ENCODE data around the gene KCNMA1.

The KCNMA1 gene

DNA sequence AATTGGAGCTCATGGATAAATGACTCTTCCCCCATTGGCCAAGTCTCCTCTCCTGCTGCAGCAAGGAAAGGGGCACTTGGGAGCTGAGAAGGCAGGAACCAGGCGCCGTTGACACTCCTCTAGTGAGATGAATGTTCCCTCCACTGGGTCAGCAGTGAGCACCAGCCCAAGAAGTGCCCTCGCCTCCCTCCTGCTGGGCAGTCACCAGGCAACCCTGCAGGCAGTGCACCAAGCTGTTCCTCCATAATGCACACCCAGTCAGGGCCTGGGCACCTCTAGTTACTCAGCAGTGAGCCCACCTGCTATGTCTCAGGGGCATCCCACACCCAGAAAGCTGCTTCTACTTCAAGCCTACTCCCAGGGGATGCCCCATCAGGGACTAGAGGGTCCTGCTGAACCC is 84.3 kb downstream of the KCNMA1 start:
- DNase-seq: no peak

DNA sequence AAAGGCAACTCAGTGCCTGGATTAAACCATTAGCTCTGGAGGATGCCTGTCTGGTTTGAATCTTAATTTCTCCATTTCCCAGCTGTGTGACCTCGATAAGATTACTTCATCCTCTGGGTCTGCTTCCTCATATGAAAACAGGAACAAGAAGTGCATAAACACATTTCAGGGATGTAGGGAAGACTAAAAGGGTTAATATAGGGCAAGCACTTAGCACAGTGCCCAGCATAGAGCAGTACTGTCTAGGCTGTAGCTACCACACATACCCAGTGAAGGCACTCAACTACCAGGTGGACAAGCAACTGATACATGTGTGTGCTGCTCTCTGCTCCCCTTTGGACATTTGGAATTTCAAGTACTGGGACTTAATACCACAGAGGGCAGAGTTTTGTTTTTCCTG is 85.4 kb downstream of the KCNMA1 start:
- no peak for DNase-seq

DNA sequence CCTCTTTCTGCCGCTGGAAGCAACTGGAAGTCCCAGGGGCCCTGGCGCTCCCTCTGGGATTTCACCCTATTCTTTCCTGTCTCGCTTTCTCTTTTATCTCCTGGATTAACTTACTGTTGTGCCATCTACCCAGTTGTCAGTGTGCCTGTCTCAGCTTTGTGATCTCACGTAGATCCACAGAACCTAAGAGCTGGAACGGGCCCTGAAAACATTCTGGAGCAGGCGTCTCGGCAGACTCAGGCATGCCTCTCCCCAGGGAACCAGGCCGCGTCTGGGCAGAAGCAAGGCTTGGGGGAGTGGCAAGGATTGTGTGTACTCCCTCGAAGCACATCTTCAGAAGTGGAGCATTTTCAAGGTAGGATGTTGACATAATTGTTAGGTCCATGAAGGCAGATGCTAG is 87.2 kb downstream of the KCNMA1 start:
- DNase-seq: no peak

DNA sequence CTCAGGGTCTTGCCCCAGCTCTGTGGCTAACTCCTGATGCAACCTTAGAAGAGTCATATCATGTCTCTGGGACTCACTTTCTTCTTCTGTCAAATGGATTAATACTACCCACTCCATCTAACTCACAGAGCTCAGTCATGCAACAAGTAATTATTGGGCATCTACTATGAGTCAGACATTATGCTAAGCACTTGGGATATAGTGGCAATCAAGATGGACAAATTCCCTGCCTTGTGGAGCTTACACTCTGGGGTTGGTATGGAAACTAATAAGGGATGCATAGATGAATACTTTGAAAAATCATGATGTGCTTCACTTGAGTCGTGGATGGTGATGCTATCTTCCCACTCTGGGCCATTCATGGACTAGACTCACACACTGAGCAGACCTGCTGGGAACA is 88.9 kb downstream of the KCNMA1 start:
- no peak for DNase-seq

DNA sequence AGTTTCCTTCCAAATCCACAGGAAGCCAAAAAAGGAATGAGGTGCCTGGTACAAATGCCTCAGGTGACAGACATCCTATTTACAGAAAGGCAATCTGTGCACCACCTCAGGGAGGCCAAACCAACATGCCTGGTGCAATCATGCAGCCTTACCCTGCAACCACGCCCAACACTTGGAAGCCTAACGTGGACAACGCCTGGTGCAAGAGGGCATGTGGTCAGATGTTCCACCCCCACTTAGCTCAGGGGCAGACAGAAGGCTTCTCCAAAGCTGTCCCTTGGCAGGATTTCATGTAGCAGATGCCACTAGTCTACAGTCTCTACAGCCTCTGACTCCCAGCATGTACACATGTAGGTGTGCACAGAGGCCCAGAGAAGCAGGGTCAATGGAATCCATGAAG is 89.5 kb downstream of the KCNMA1 start:
- no peak for DNase-seq

DNA sequence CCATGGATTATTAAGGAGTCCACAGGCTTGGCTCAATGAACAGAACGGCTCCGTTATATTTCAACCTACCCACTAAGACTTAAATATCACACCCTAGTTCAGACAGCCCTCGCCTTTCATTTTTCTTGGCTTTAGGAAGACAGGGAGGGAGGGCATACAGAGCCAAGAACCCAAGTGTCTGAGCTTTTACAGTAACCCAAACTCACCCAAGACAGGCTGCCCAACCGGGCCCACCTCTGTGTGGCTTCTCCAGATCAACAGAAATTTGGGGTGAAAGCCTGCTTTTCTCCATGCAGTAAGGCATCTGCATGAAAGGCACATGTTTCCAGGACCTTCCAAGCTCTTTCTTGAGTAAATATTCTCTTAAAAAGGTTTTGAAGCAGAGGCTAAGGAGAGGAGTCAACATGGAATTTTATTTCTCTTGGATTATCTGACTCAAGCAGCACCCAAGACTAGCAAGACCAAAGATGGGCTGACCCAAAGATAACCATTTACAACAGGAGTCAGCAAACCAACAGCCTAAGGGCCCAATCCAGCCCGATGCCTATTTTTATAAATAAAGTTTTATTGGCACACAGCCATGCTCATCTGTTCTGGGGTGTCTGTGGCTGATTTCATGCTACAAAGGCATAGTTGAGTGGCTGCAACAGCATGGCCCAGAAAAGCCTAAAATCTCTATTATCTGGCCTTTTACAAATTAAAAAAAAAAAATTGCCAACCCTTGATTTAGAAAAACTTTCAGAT is 90.1 kb downstream of the KCNMA1 start:
- no peak for DNase-seq

DNA sequence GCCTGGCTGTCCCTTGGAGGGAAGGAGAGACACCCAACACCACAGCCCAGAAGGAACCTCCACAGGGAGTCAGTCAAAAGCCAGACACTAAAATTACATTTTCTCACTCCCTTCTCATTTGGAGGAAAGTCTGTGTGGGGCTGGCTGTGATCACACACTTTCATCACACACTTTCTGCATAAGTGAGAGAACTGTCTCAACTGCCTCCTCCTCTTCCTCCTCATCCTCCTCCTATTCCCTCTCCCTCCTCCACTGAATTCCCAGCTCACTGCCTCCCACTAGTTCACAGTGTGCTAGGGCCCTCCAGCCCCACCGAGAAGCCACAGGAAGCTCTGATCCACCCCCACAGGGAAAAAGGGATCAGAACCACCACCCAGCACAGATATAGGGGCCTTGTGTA is 91.6 kb downstream of the KCNMA1 start:
- no peak for DNase-seq

DNA sequence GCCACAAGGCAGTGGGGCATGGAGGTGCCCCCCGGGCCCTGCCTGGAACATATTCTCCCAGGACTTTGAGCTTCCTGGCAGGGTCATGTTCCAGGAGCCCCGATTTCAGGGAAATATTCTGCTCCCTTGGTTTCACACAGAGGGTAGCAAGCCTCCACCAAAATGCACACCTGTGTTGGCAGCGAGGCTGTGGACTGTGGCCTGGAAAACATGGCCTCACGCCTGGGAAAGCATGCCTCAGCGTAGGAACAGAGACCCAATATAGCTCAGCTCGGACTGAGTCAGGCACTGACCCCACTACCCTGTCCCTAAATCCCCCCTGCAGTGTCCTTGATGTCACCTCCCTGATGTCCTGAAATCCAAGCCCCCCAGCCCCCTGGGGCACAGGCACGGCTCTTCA is 92.0 kb downstream of the KCNMA1 start:
- DNase-seq: no peak

DNA sequence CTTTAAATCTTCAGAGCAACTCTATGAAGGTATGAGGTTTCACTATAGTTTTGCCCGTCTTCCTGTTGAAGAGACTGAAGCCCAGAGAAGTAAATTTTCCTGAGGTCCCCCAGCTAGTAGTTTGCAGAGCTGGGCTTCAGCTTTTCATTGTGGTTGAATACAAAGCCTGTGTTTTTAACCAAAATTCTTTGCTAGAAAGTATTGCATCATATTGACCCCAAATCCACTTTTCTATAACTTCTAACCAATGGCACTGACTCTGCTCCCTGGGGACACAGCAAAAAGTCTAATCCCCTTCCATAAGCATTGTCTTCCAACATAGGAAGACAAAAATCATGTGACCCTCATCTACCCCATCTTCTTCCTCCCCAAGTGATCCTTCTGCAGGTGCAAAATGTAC is 93.0 kb downstream of the KCNMA1 start:
- DNase-seq: no peak

DNA sequence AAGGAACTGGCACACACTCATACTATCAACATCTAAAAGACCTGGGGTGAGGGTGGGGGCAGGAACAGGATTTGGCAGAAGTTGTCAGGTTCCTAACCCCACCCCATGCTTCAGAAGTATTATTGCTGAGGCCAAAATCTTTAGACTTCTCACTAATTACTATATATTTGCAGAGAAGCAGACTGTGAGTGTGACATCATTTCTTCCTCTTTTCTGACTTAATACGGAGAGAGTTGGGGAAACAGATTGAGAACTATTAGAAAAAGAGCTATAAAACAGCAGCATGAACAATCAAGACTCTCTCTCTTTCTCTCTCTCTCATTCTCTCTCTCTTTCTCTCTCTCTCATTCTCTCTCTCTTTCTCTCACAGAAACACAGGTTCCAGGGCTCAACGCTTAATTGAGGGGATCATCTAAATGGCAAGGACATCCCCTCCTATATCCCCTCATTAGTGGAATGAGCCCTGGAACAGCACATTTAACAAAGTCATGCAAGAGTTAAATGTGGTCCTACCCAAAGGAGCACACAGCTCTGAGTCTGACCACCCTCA is 94.8 kb downstream of the KCNMA1 start:
- DNase-seq: no peak

DNA sequence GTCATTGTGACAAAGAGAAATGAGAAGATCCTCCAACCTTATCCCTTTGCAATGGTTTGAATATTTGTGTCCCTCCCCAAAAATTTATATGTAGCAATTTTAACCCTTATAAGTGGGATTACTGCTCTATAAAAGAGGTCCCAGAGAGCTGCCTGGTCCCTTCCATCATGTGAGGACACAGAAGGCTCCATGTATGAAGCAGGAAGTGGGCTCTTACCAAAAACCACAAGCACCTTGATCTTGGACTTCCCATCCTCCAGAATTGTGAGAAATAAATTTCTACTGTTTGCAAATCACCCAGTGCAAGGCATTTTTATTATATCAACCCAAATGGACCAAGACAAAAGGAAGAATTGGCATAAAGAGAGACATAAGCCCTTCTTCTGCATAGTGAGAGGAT is 95.7 kb downstream of the KCNMA1 start:
- no peak for DNase-seq

DNA sequence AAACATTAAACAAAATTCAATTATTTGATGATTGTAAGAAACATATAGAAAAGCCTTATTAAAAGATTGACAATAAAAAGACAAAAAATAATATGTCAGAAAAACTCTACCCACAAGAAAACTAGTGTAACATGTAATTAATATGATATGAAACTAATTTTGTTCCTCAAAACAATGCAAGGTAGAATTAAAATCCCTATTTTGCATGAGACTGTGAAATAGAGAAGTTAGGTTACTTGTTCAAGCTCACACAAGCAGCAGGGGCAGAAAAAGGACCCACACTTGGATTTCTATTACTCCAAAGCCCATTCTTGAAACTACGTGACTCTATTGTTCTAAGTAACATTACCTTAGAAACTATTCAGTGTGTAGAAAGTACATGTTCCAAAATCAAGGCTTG is 96.4 kb downstream of the KCNMA1 start:
- no peak for DNase-seq

DNA sequence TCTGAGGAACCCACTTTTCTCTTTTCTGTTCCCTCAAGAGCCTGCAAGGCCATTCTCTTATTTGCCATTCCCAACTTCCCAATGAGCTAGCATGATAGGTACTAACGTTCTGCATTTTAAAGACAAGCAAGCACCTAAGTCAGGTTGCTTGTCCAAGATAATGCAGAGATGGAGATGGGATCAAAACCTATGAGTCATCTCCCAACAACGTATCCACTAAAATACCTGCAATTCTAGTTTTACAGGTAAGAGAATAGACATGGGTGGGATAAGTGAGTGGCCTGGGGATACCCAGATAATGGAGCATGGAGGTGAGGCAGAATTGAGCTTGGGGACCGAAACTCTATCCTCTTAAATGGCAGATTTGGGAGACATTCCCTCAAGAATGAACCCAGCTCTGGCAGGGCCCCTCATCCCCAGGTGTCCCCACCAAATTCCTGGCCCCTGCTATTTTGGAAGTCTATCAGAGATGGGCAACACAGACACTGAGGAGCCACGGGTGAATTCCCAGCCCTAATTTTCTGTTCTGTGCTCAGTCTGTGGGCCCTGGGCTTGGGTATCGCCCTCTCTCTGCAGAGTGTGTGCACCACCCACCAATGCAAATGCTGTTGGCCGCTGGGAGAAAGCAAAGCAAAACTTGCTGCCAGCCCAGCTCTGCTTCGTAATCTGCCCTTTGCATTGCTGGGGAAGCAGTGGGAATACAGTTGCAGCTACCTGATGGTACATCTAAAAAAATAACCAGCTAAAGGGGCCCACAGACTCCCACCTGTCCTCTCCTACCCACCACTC is 98.3 kb downstream of the KCNMA1 start:
- DNase-seq: no peak

DNA sequence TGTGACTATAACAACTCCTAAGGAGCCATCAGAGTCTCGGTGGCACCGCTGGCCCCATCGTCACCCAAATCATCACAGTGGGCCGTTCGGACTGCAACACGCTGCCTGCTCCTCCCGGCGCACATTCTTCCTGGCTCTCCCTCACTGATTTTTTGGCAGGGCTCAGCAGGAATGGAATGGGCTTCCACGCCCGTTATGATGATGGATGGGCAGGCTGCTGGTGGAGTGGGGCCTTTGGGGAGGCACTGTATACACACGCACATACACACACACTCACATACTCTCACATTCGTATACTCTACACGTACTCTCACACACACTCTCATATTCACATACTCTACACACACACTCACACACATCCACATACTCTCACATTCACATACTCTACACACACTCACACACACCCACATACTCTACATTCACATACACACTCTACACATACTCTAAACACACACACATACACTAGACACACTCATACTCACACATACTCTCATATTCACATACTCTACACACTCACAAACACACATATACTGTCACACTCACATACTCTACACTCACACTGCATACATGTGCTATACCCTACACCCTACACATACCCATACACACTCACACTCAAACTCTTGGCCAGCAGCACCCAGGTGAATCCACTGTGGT is 99.8 kb downstream of the KCNMA1 start:
- DNase-seq: no peak

DNA sequence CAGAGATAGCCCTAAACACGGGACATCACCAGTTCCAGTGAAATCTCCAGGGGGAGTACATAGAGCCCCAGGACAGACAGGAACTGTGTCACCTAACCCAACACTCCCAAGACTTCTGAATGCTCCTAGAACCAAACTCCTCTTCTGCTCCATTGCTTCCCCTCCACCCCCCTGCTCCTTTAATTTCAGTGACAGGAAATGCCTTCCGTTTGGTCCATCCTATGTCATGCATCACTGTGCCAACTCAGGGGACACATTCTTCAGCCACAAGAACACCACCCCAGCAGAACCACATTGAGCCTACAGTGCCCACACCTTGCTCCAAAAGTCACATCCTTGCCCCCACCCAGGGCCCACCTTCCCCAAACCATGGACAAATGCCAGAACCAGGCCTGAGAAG is 100.5 kb downstream of the KCNMA1 start:
- no peak for DNase-seq

DNA sequence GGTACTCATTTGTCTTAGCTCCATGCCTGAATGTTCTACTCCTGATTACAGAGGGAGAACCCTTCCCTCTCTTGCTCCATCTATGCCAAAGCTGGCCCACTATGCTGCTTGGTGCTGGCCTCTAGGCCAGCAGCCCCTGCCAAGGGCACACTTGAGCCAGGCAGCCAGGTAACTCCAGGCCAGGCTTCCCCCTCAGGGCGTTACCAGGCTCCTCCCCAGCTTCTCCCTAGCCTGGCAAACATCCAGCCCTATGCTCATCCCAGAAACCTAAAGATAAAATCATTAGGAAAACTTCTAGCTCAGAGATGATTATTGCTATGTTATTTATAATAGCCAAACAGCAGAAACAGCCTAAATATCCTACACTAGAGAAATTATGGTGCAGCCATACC is 103.7 kb downstream of the KCNMA1 start:
- no peak for DNase-seq

DNA sequence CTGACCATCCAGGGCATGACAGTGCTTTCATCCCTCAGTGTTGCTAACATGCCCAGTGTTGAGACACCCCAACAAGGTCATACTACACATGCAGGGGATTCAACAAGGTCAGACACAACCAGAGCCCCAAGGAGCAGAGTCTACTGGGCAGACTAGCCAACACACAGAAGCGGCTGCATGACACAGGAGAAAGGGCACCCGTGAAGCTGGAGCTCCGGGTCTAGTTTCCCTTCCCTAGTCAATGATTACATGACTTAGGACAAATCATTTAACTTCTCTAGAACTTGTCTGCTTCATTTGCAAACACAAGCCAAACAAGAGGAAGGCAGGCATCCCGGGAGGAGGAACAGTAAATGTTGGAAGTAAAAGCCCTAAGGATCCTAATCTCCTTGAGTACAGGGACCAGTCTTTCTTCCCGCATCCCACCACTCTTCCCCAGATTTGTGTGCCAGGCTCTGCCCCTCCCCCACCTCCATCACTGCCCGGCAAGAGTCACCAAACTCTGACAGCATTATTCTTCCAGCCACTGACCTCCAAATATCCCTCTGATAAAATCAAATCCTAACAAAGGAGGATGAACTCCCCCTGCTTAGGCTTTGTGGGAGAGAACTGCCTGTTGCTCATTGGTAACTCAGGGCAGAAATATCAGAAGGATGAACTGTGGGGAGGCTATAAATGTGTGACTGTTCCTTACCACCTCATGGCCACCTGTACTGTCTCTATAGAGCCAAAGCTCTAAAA is 104.3 kb downstream of the KCNMA1 start:
- DNase-seq: no peak

DNA sequence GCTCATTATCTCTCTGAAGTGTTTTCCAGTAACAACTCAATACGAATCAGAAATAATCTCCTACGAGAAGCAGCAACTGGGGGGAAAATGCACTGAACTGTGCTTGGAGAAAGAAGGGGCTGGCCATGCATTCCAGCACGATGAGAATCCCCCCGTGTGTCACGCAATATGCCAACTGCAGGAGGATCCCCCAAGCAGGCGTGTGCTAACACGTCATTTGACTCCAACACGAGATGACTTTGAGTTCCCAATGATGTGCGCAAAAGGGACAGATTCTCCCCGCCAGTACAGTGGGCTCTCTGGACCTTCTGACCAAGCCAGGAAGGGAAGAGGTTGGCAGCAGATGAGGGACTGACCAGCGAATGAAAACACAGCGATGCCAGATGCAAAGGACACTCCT is 105.5 kb downstream of the KCNMA1 start:
- DNase-seq: no peak

DNA sequence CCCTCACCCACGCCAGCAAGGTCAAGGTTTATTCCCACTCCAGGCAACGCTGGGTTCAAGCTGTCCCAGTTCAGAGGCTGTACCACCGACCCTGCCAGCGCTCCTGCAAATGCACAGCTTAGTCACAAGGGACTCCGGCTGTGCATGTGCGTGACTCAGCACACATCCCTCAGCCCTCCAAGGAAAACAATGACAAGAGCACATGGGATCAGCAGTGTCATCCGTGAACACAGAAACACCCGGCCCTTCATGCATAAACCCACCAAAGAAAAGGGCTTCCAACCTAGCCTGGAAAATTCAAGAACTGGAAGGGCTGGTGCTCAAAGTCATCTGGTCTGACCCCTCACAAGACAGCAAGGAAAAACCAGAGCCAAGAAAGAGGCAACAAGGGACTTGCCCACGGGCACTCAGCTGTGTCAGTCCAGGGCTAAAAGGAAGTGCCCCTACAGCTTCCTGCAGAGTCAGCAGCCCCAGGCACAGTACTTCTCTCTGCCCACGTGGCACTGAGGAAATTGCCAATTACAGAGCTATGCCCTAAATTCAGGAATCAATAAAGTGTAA is 106.1 kb downstream of the KCNMA1 start:
- DNase-seq: no peak

DNA sequence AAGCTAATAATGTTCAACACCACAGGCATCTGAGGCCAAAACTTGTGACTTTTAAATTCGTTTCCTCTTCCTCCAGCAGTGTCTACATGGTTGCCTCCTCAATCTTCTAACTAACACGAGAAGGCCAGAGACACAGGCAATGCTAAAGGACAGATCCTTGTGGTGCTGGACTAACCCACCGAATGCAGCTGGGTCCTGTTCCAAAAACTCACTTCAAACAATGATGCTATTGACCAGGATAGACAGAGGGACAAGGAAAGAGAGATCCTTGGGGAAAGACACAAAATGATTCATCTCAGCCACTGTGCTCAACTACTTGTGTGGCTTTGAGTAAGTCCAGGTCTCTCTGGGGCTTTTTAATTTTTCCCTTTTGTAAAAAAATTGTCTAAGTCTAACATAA is 107.6 kb downstream of the KCNMA1 start:
- no peak for DNase-seq

DNA sequence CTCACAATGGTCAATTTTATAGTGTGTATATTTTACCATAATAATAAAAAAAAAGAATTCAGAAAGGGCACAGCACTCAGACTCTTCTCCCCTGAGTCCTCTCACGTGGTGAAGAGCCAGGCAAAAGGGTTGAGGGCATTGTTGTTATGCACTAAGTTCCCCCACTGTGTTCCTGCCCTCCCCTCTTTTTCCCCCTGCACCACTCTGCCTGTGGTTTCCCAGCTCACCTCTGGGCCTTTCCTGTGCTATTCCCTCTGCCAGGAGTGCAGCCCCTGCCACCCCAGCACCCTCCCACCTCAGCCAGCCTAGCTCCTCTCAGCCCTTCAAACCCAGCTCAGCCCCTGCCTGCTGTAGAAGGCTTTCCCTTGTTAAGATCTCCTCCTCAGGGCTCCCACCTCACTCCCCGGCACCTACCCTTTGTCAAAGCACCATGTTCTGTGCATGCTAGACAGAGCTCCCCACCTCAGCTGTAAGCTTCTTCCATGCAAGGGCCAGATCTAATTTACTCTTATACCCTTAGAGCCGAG is 108.5 kb downstream of the KCNMA1 start:
- DNase-seq: no peak

DNA sequence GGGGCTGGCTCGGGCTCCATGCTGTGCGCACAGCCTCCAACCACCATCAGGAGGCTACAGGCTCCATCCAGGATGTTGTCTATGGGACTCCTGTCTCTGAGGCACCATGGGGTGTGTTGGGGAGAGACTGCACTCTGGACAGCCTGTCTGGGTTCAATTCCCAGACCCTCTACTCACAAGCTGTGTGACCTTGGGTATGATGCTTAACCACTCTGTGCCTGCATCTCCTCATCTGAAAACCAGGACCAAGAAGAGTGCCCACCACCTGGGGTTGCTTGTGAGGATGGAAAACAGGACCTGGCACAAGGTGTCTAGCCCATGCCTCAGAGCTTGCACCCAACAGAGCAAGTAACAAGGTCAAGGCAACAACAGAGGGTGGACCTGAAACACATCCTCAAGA is 109.8 kb downstream of the KCNMA1 start:
- no peak for DNase-seq

Measured in GDM1 (cell line).